Vagina (tissue), 2 donors: Measurements from ENCODE around the gene TRNAU1AP. TPM values are rescaled to one million over a fixed set of nuclear protein-coding genes. Genes with fewer than 3 reads are reported as not detected.
"Not testable (repeated sequence)": the region's sequence is repeated elsewhere in the genome, so short reads cannot be mapped to it uniquely, and the experiment has no call there.

Experiments
- DNase-seq, 2 donors: peaks; one replicate each; pipeline ENCODE4 v3.0.0-alpha.2; 2017; ENCODE audit errors: extremely low spot score in 2 of 2
- H3K27ac ChIP-seq: fragments of 200-600 bp; sonication (generic); one replicate; pipeline ENCODE4 v1.5.1; 2019
- H3K27me3 ChIP-seq: fragments of 200-600 bp; sonication (generic); one replicate; pipeline ENCODE4 v1.5.1; 2019
- H3K36me3 ChIP-seq, 2 donors: fragments of 200-600 bp; sonication (generic); one replicate each; pipeline ENCODE4 v1.5.1; 2017 to 2019
- H3K4me1 ChIP-seq: fragments of 200-600 bp; sonication (generic); one replicate; pipeline ENCODE4 v1.5.1; 2019
- H3K4me3 ChIP-seq, 2 donors: fragments of 200-600 bp; sonication (generic); 1 replicate in 1 of 2; 2 replicates in 1 of 2; pipeline ENCODE4 v1.5.1; 2016 to 2019
- H3K9me3 ChIP-seq: fragments of 200-600 bp; sonication (generic); one replicate; pipeline ENCODE4 v1.5.1; 2019
- POLR2A ChIP-seq, 2 donors: fragments of 450-650 bp; IDR thresholded peaks; one replicate each; pipeline ENCODE4 v1.6.1; 2017; ENCODE audit warnings: antibody characterized with exemption in 2 of 2, mild to moderate bottlenecking in 2 of 2, moderate library complexity in 2 of 2
- POLR2AphosphoS5 ChIP-seq, 2 donors: sonication (generic); formaldehyde crosslinking; IDR thresholded peaks; one replicate each; pipeline ENCODE4 v1.9.0; 2017; ENCODE audit warnings: antibody characterized with exemption in 2 of 2, mild to moderate bottlenecking in 2 of 2, low read depth in 1 of 2; ENCODE audit not compliant: insufficient read depth in 1 of 2
- intact Hi-C: fragments of 100-400 bp; cut with DNase I; formaldehyde crosslinking; loops from one replicate; pipeline ENCODE4 v1.15.1; 2023
- total RNA-seq: library from RNA; depleted of rRNA; stranded (reverse); fragments of >200 nt; gene quantifications from one replicate; pipeline ENCODE4 v1.2.3, GENCODE V29; 2016
- TF ChIP-seq, protein P1 (sequence below), 3 experiments: fragments of 450-650 bp in 2 of 3; fragments of 200-600 bp in 1 of 3; sonication (generic) in 1 of 3; IDR thresholded peaks; one replicate each; pipeline ENCODE4 v1.5.1; 2017 to 2019; ENCODE audit warnings: antibody characterized with exemption in 3 of 3, mild to moderate bottlenecking in 2 of 3, moderate library complexity in 2 of 3

The TRNAU1AP gene
- total RNA-seq, 1 donor from 2014 or later = 14.0 TPM

DNA sequence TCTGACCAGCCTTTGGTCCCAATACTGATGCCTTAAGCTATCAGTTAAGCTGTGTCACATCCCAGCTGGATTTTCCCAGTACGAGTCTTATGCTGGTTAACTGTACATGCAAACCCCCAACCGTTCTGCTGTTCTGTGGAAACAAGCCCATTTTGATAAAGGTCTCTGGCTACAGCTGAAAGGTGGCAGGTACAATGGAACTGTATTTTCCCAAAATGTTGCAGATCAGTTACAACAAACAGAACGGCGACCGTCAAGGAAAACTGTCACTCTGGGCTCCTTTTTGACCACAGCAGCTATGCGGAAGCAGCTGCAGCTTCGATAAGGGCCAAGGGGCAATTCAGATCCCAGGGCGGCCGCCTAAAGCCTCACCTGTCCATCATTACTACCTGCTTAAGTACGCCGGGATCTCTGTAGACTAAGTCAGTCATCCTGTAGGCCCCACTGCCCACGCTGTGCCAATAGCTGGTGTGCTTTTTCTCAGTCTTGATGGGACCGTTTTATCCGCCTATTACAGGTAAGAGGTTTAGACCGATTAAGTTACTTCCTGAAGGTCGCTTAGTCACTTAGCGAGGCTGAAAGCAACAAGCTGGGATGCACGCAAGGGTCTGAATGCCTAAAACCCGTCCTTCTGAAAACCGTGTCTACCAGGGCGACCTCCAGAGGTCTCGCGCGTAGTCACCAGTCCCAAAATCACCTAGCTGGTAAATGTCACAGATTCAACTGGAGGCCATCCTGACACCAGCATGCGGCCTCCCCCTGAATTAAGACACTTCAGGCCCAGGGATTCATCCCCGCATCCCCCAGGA is 28.0 kb downstream of the TRNAU1AP start:
- TF ChIP-seq POLR2AphosphoS5 (IDR thresholded peaks at IDR 0.05; ENCODE audit: insufficient read depth in 1 of 2, low read depth in 1 of 2) = no peak
- TF ChIP-seq, protein P1, sequence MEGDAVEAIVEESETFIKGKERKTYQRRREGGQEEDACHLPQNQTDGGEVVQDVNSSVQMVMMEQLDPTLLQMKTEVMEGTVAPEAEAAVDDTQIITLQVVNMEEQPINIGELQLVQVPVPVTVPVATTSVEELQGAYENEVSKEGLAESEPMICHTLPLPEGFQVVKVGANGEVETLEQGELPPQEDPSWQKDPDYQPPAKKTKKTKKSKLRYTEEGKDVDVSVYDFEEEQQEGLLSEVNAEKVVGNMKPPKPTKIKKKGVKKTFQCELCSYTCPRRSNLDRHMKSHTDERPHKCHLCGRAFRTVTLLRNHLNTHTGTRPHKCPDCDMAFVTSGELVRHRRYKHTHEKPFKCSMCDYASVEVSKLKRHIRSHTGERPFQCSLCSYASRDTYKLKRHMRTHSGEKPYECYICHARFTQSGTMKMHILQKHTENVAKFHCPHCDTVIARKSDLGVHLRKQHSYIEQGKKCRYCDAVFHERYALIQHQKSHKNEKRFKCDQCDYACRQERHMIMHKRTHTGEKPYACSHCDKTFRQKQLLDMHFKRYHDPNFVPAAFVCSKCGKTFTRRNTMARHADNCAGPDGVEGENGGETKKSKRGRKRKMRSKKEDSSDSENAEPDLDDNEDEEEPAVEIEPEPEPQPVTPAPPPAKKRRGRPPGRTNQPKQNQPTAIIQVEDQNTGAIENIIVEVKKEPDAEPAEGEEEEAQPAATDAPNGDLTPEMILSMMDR (IDR thresholded peaks at IDR 0.05) = no peak
- H3K27me3 ChIP-seq = no peaks in the 10 kb centered on the region
- DNase-seq = no peak
- H3K27ac ChIP-seq = peak overlapping the region; percentile 92
- peaks cover 0 to 45% of the 10 kb centered on the region in 2 donors for H3K36me3 ChIP-seq
- H3K4me1 ChIP-seq = peaks cover 37% of the 10 kb centered on the region
- peak overlapping the region; percentile 94 to 99 for H3K4me3 ChIP-seq
- intact Hi-C loops = no loop called here
- no peaks in the 10 kb centered on the region for H3K9me3 ChIP-seq

DNA sequence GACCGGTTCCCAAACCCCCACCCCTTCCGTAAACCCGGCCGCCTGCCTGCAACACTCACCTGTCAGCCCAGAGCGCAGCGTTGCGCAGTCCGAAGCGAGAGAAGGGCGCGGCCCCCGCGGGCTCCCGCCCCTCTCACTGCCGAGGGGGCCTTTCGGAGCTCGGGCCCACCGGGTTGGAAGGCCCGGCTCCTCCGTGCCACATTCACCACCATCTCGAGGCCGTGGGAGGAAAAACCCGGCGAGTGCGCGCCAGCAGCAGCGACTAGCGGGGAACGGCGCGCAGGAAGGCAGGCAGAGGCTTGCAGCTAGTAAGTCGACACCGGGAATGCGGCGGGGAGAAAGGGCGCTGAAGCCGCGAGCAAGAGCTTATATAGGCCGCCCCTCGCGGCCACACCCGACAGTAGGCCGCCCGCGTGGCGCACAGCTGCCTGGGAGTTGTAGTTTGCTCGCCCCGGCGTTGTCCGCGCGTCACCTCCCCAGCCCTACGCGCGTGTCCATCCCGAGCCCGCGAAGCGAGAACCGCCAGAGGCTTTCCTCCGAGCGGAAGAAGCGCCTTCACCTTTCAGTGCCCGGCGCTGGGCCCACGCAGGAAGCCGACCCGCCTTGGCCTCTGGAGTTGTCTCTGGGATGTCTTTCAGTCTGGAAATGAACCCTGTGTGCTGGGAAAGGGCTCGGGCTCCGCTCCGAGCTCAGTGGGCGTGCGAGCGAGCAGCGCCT is 28.8 kb downstream of the TRNAU1AP start:
- no peaks in the 10 kb centered on the region for H3K9me3 ChIP-seq
- peak; percentile 88 to 99 for TF ChIP-seq POLR2AphosphoS5 (IDR thresholded peaks at IDR 0.05; ENCODE audit: insufficient read depth in 1 of 2, low read depth in 1 of 2)
- peak in 1 of 2 donors; percentile 72 for TF ChIP-seq POLR2A (IDR thresholded peaks at IDR 0.05)
- TF ChIP-seq, protein P1 (IDR thresholded peaks at IDR 0.05) = peak in 1 of 3 experiments; percentile 10
- intact Hi-C loops = no loop called here

DNA sequence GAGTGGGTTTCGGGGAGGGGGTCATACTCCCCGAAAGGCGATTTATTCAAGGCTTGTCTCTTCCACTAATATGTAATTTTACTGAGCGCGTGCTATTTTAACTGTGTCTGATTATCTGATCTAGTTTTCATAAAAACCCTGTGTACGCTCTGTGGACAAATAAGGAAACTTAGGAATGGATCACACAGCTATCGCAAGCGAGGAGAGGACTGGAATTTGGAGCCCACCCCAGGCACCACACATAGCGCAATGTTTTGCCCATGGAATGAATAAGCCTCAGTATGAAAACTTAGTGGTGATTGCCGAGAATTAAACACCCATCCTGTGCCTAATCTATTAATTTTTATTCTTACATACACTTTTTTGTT is 29.3 kb downstream of the TRNAU1AP start:
- DNase-seq = no peak
- H3K36me3 ChIP-seq = peaks cover 0 to 33% of the 10 kb centered on the region in 2 donors
- H3K4me3 ChIP-seq = peak overlapping the region; percentile 94 to 99
- peaks cover 37% of the 10 kb centered on the region for H3K4me1 ChIP-seq
- intact Hi-C loops = no loop called here
- H3K27me3 ChIP-seq = no peaks in the 10 kb centered on the region
- H3K27ac ChIP-seq = peak overlapping the region; percentile 92
- H3K9me3 ChIP-seq = no peaks in the 10 kb centered on the region
- TF ChIP-seq POLR2A (IDR thresholded peaks at IDR 0.05) (no peak), POLR2AphosphoS5 (IDR thresholded peaks at IDR 0.05; ENCODE audit: insufficient read depth in 1 of 2, low read depth in 1 of 2) (no peak)
- TF ChIP-seq, protein P1 (IDR thresholded peaks at IDR 0.05) = no peak

More for the DNA sequence above, 28.8 kb downstream of the TRNAU1AP start:
- H3K36me3 ChIP-seq = peaks cover 0 to 39% of the 10 kb centered on the region in 2 donors
- peaks cover 37% of the 10 kb centered on the region for H3K4me1 ChIP-seq
- peak overlapping the region; percentile 94 to 99 for H3K4me3 ChIP-seq
- DNase-seq = peak in 1 of 2 donors; percentile 98
- H3K27ac ChIP-seq = peak overlapping the region; percentile 92
- no peaks in the 10 kb centered on the region for H3K27me3 ChIP-seq

DNA sequence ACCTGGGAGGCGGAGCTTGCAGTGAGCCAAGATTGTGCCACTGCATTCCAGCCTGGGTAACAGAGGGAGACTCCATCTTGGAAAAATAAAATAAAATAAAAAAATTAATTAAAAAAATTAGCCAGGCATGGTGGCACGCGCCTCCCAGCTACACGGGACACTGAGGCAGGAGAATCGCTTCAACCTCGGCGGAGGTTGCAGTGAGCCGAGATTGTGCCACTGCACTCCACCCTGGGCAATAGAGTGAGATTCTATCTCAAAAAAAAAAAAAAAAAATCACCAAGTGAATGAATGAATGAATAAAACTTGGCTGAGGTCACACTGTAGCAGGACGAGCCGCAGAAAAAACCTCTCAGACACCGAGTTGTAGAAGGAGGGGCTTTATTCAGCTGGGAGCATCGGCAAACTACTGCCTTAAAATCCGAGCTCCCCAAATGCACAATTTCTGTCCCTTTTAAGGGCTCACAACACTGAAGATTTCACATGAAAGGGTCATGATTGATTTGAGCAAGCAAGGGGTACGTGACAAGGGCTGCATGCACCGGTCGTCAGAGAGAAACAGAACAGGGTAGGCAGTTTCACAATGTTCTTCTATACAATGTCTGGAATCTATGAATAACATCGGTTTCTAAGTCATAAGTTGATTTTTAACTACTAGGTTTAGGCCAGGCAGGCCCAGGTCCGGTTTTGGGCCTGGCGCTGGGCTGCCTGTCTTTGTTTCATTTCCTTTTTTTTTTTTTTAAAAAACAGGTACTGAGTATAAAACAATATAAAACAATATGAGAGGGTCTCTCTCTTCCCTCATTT is 33.9 kb downstream of the TRNAU1AP start:
- H3K9me3 ChIP-seq, DNase-seq, H3K4me3 ChIP-seq, intact Hi-C loops, H3K27me3 ChIP-seq, H3K36me3 ChIP-seq, H3K27ac ChIP-seq: not testable (repeated sequence)
- peaks cover 14% of the 10 kb centered on the region for H3K4me1 ChIP-seq

DNA sequence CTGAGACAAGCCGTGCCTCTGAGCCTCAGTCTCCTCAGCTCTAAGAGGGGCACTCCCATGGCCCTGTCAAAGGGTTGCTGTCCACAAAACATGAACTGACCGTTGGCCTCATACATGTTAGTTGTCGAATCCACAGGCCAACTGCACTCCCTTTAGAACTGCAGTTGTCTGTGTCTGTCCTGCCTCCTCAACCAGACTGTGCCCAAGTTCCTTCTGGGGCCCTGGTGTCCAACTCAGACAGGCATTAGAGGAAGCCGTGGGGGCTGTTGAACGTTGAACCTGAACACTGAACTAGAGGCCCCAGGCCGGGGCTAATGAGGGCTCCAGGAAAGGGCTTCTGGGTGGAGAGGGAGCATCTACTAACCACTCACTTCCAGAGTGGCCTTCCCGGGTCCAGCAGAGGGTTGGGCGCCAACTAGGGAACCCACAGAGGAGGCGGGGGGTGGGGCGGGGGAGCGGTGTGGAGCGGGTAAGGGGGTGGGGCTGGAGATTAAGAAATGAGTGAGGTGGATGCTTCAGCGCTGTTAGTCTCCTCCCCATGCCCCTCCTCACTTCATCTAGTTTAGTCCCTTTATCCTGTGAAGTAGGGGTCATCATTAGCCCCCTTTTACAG is 38.9 kb downstream of the TRNAU1AP start, which contains the start of gene RAB42:
Gene RAB42, plus strand, starts transcription at position 558 of the 613 bp plus-strand sequence. CDS start 247 bp downstream, outside the sequence.
- no peaks in the 10 kb centered on the region for H3K9me3 ChIP-seq
- TF ChIP-seq POLR2AphosphoS5 (IDR thresholded peaks at IDR 0.05; ENCODE audit: insufficient read depth in 1 of 2, low read depth in 1 of 2) = no peak
- TF ChIP-seq POLR2A (IDR thresholded peaks at IDR 0.05) = no peak
- TF ChIP-seq, protein P1 (IDR thresholded peaks at IDR 0.05) = no peak
- peak within 1 kb of the TSS; percentile 50 to 54 for H3K4me3 ChIP-seq
- H3K27ac ChIP-seq = peak within 1 kb of the TSS; percentile 75
- no peaks in the 10 kb centered on the region for H3K27me3 ChIP-seq
- no peaks in the 10 kb centered on the region for H3K36me3 ChIP-seq
- peaks cover 6% of the 10 kb centered on the region for H3K4me1 ChIP-seq
- intact Hi-C loops = no loop called here
- DNase-seq = no peak
